GOT3 (cell line): Measurements from ENCODE around the gene EXD2.
"Not testable (repeated sequence)": the region's sequence is repeated elsewhere in the genome, so short reads cannot be mapped to it uniquely, and the experiment has no call there.

ENCODE experiments used
- DNase-seq: peaks from one replicate; lab custom pipeline; 2025; ENCODE audit warnings: mixed read lengths; lab: John Stamatoyannopoulos, UW

EXD2 gene

GRCh38 chr14:69282448-69282847 lies 91.2 kb downstream of the EXD2 start:
- DNase-seq, result no peak

GRCh38 chr14:69284170-69284569 lies 92.9 kb downstream of the EXD2 start:
- DNase-seq, result no peak

- no peak for DNase-seq
Observed at GRCh38 chr14:69285661-69286255, 94.5 kb downstream of the EXD2 start.

GRCh38 chr14:69287098-69288010 lies 96.1 kb downstream of the EXD2 start:
- DNase-seq, result no peak

GRCh38 chr14:69288011-69288771 lies 96.9 kb downstream of the EXD2 start:
- no peak for DNase-seq

GRCh38 chr14:69288956-69289705 lies 97.8 kb downstream of the EXD2 start:
- DNase-seq, result no peak

GRCh38 chr14:69289811-69290520 lies 98.7 kb downstream of the EXD2 start:
- DNase-seq, result no peak

GRCh38 chr14:69290881-69291280 lies 99.6 kb downstream of the EXD2 start:
- DNase-seq, result not testable (repeated sequence)

- no peak for DNase-seq
Observed at GRCh38 chr14:69291396-69291795, 100.1 kb downstream of the EXD2 start.

- DNase-seq, result no peak
Observed at GRCh38 chr14:69291891-69292561, 100.7 kb downstream of the EXD2 start.
